HCT116 (cell line): Measurements from ENCODE around the gene RRAD. TPM values are rescaled to one million over a fixed set of nuclear protein-coding genes. Genes with fewer than 3 reads are reported as not detected.

Experiments
- ATAC-seq: fragments of 200-7000 bp; cut with Tn5 transposase; 2 replicates; pipeline ENCODE4 v1.9.1; 2020; ENCODE audit warnings: mild to moderate bottlenecking, moderate library complexity
- BruUV-seq: library from RNA; stranded (reverse); fragments of 400-500 nt; replicated peaks from 2 replicates; lab custom pipeline; 2021; lab: Mats Ljungman, UMichigan
- CTCF ChIA-PET: fragments of 300-600 bp; sonication (Branson Sonifier 250); formaldehyde crosslinking; loops from one replicate; lab custom pipeline; 2021; ENCODE audit warnings: antibody characterized with exemption; lab: Charles Lee
- POLR2A ChIA-PET: fragments of 300-600, 350-600 bp; sonication (Branson Sonifier 250); formaldehyde crosslinking; loops from one replicate; lab custom pipeline; 2021; ENCODE audit warnings: antibody characterized with exemption; lab: Charles Lee
- RAD21 ChIA-PET, 2 experiments: fragments of 300-600 bp; sonication (Branson Sonifier 250); formaldehyde crosslinking; loops; one replicate each; lab custom pipeline; 2023; ENCODE audit warnings: low total read pairs in 2 of 2; ENCODE audit not compliant: uncharacterized antibody in 2 of 2, unreplicated experiment in 2 of 2, low non-redundant PET in 1 of 2; lab: Charles Lee
- DNase-seq: peaks from one replicate; pipeline ENCODE4 v3.0.0-alpha.2; 2010; ENCODE audit warnings: low read depth, low spot score
- H2AFZ ChIP-seq: fragments of 200-600 bp; shearing (Covaris generic), sonication (generic); 2 replicates; pipeline ENCODE4 v1.6.1; 2017; ENCODE audit warnings: low read depth, mixed run types, mixed read lengths, antibody characterized with exemption, low read length; ENCODE audit not compliant: poor library complexity, severe bottlenecking
- H3K27ac ChIP-seq: 2 replicates; pipeline ENCODE4 v1.5.1; 2012; ENCODE audit warnings: low read depth, low read length
- H3K27me3 ChIP-seq: fragments of 200-600 bp; sonication (generic); 2 replicates; pipeline ENCODE4 v1.6.1; 2016; ENCODE audit warnings: mixed run types, low read length, mixed read lengths; ENCODE audit not compliant: insufficient read depth
- H3K36me3 ChIP-seq, 2 experiments: fragments of 200-500 bp in 1 of 2; fragments of 200-600 bp in 1 of 2; sonication (Bioruptor generic) in 1 of 2; sonication (generic) in 1 of 2; 2 replicates each; pipeline versions ENCODE4 v1.5.1 to v1.6.1; 2014 to 2016; ENCODE audit warnings: low read length in 2 of 2, inconsistent platforms in 1 of 2, mixed read lengths in 1 of 2, mixed run types in 1 of 2; ENCODE audit not compliant: insufficient read depth in 2 of 2, control insufficient read depth in 1 of 2
- H3K4me1 ChIP-seq, 2 experiments: fragments of 200-600 bp in 1 of 2; sonication (generic) in 1 of 2; 2 replicates each; pipeline versions ENCODE4 v1.5.1 to v1.6.1; 2012 to 2017; ENCODE audit warnings: low read length in 2 of 2, inconsistent platforms in 1 of 2, mild to moderate bottlenecking in 1 of 2, mixed read lengths in 1 of 2, mixed run types in 1 of 2, moderate library complexity in 1 of 2; ENCODE audit not compliant: insufficient read depth in 2 of 2, control insufficient read depth in 1 of 2
- H3K4me2 ChIP-seq: fragments of 200-600 bp; sonication (generic); 2 replicates; pipeline ENCODE4 v1.6.1; 2017; ENCODE audit warnings: mixed run types, low read length, mixed read lengths
- H3K4me3 ChIP-seq, 2 experiments: fragments of 200-600 bp in 1 of 2; sonication (generic) in 1 of 2; replicated peaks in 1 of 2; 2 replicates each; pipeline ENCODE4 v1.5.1; 2011 to 2016; ENCODE audit warnings: low read length in 2 of 2, control low read depth in 1 of 2, low read depth in 1 of 2, mild to moderate bottlenecking in 1 of 2, mixed read lengths in 1 of 2, mixed run types in 1 of 2
- H3K79me2 ChIP-seq: fragments of 200-600 bp; sonication (generic); 2 replicates; pipeline ENCODE4 v1.6.1; 2017; ENCODE audit warnings: mild to moderate bottlenecking, mixed run types, low read length, moderate library complexity, mixed read lengths; ENCODE audit not compliant: insufficient read depth
- H3K9ac ChIP-seq: fragments of 200-600 bp; sonication (generic); 2 replicates; pipeline ENCODE4 v1.6.1; 2016; ENCODE audit warnings: low read length, mixed read lengths
- H3K9me2 ChIP-seq: fragments of 200-600 bp; sonication (generic), shearing (Covaris generic); 2 replicates; pipeline ENCODE4 v1.6.1; 2017; ENCODE audit warnings: mixed run types, mild to moderate bottlenecking, moderate library complexity; ENCODE audit not compliant: insufficient read depth
- H3K9me3 ChIP-seq, 2 experiments: fragments of 200-500 bp in 1 of 2; fragments of 200-600 bp in 1 of 2; sonication (Bioruptor generic) in 1 of 2; sonication (generic) in 1 of 2; 2 replicates each; pipeline ENCODE4 v1.6.1; 2014 to 2017; ENCODE audit warnings: low read length in 2 of 2, mixed read lengths in 2 of 2, inconsistent platforms in 1 of 2, low read depth in 1 of 2, mild to moderate bottlenecking in 1 of 2, mixed run types in 1 of 2, moderate library complexity in 1 of 2; ENCODE audit not compliant: control insufficient read depth in 1 of 2, insufficient read depth in 1 of 2
- H4K20me1 ChIP-seq: fragments of 200-600 bp; sonication (generic), shearing (Covaris generic); 2 replicates; pipeline ENCODE4 v1.6.1; 2017; ENCODE audit warnings: mixed run types, mild to moderate bottlenecking, moderate library complexity; ENCODE audit not compliant: insufficient read depth
- FOSL1 ChIP-seq: IDR thresholded peaks from 2 replicates; pipeline ENCODE4 v1.6.1; 2012; ENCODE audit warnings: low read depth
- JUND ChIP-seq: IDR thresholded peaks from 2 replicates; pipeline ENCODE4 v1.6.1; 2012
- RAD21 ChIP-seq: IDR thresholded peaks from 2 replicates; pipeline ENCODE4 v1.6.1; 2012; ENCODE audit warnings: low read depth, mild to moderate bottlenecking
- SP1 ChIP-seq: IDR thresholded peaks from 2 replicates; pipeline ENCODE4 v1.6.1; 2012; ENCODE audit warnings: low read depth
- ZFX ChIP-seq: fragments of 450-650 bp; IDR thresholded peaks from 2 replicates; pipeline ENCODE4 v1.6.1; 2017
- intact Hi-C: fragments of 100-400 bp; cut with micrococcal nuclease; formaldehyde crosslinking; loops from 2 replicates; pipeline ENCODE4 v1.10.0; 2022
- total RNA-seq: library from RNA; stranded (reverse); gene quantifications from one replicate; pipeline ENCODE4 v1.2.1, GENCODE V29; 2021; ENCODE audit not compliant: unreplicated experiment
- TF ChIP-seq, protein P1 (sequence below), 3 experiments: fragments of 200-600 bp in 1 of 3; sonication (generic) in 1 of 3; IDR thresholded peaks in 2 of 3; conservative IDR thresholded peaks in 1 of 3; 2 replicates each; pipeline ENCODE4 v1.5.1; 2012 to 2017; ENCODE audit warnings: low read depth in 2 of 3, low read length in 2 of 3, antibody characterized with exemption in 1 of 3, borderline replicate concordance in 1 of 3, control low read depth in 1 of 3, mild to moderate bottlenecking in 1 of 3, mixed read lengths in 1 of 3, mixed run types in 1 of 3, moderate library complexity in 1 of 3; ENCODE audit not compliant: insufficient read depth in 1 of 3
- TF ChIP-seq, protein P2 (sequence below): IDR thresholded peaks from 2 replicates; pipeline ENCODE4 v1.6.1; 2012
- TF ChIP-seq, protein P3 (sequence below): IDR thresholded peaks from 2 replicates; pipeline ENCODE4 v1.6.1; 2012

The RRAD gene
- total RNA-seq, 1 experiment from 2014 or later, result 2.2 TPM

DNA sequence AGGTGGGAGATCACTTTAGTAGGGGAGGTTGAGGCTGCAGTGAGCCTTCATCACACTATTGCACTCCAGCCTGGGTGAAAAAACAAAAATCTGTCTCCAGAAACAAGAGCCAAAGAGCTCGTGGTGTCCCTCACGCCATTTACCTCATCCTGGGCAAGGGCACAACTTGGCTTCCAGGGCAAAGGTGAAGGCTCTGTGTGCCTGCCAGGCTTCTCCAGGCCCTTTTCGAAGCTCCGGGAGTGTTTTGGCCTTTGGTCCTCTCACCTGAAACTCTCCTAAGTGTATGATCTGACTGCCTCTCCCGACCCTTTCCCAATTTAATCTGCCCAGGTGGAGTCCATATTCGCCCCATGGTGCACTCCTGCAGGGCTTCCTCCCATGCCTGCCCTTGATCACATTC is 24.1 kb upstream of the RRAD start:
- RAD21 ChIA-PET, result no interaction called here
- intact Hi-C loops, result no loop called here
- no peak overlapping the region for H3K4me3 ChIP-seq

More for the DNA sequence above, 24.1 kb upstream of the RRAD start:
- TF ChIP-seq SP1, result no peak
- no peak for TF ChIP-seq JUND
- no peak for TF ChIP-seq FOSL1
- TF ChIP-seq, protein P1, sequence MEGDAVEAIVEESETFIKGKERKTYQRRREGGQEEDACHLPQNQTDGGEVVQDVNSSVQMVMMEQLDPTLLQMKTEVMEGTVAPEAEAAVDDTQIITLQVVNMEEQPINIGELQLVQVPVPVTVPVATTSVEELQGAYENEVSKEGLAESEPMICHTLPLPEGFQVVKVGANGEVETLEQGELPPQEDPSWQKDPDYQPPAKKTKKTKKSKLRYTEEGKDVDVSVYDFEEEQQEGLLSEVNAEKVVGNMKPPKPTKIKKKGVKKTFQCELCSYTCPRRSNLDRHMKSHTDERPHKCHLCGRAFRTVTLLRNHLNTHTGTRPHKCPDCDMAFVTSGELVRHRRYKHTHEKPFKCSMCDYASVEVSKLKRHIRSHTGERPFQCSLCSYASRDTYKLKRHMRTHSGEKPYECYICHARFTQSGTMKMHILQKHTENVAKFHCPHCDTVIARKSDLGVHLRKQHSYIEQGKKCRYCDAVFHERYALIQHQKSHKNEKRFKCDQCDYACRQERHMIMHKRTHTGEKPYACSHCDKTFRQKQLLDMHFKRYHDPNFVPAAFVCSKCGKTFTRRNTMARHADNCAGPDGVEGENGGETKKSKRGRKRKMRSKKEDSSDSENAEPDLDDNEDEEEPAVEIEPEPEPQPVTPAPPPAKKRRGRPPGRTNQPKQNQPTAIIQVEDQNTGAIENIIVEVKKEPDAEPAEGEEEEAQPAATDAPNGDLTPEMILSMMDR (IDR thresholded peaks at IDR 0.05 in 2 of 3, conservative IDR thresholded peaks at IDR 0.05 in 1 of 3; ENCODE audit: borderline replicate concordance in 1 of 3, insufficient read depth in 1 of 3, low read depth in 2 of 3, low read length in 2 of 3), result no peak
- no peak for TF ChIP-seq ZFX
- TF ChIP-seq RAD21, result no peak
- TF ChIP-seq, protein P2, sequence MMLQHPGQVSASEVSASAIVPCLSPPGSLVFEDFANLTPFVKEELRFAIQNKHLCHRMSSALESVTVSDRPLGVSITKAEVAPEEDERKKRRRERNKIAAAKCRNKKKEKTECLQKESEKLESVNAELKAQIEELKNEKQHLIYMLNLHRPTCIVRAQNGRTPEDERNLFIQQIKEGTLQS, result no peak
- TF ChIP-seq, protein P3, sequence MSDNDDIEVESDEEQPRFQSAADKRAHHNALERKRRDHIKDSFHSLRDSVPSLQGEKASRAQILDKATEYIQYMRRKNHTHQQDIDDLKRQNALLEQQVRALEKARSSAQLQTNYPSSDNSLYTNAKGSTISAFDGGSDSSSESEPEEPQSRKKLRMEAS, result no peak
- ChIA-PET CTCF (interaction anchor here (1.2 kb wide), 1 partner anchor 12 kb away, joined by 3 read pairs; the partner anchor contains the start of gene CES3), POLR2A (no interaction called here)
- Histone ChIP-seq H4K20me1 (no peaks in the 10 kb centered on the region), H3K27me3 (no peaks in the 10 kb centered on the region), H3K9ac (no peak overlapping the region), H3K9me3 (peaks cover 0 to 6% of the 10 kb centered on the region in 2 experiments; a peak in 1 of 4 replicates), H3K79me2 (no peaks in the 10 kb centered on the region), H3K36me3 (no peaks in the 10 kb centered on the region), H2AFZ (no peak overlapping the region), H3K9me2 (no peaks in the 10 kb centered on the region), H3K4me2 (no peak overlapping the region), H3K27ac (no peak overlapping the region), H3K4me1 (peaks cover 11 to 18% of the 10 kb centered on the region in 2 experiments; a peak in 3 of 4 replicates)
- no TSS peak for BruUV-seq
- ATAC-seq (no peak), DNase-seq (no peak)
